ENCODE results near the gene NCK1.
A peak's percentile ranks its signal among the peaks of the same experiment; 100 is the strongest.

Gene NCK1

GRCh38 chr3:136836511-136837156, 25.4 kb upstream of the NCK1 start:
- H3K79me2 ChIP-seq (ENCODE audit: control insufficient read depth, insufficient read depth, low read length, unreplicated experiment), result peaks cover 57% of the 10 kb centered on the region
- no peaks in the 10 kb centered on the region for H3K27me3 ChIP-seq (ENCODE audit: insufficient read depth, low read length)
- H3K4me3 ChIP-seq (ENCODE audit: low read depth, low read length), result no peak overlapping the region

DNA sequence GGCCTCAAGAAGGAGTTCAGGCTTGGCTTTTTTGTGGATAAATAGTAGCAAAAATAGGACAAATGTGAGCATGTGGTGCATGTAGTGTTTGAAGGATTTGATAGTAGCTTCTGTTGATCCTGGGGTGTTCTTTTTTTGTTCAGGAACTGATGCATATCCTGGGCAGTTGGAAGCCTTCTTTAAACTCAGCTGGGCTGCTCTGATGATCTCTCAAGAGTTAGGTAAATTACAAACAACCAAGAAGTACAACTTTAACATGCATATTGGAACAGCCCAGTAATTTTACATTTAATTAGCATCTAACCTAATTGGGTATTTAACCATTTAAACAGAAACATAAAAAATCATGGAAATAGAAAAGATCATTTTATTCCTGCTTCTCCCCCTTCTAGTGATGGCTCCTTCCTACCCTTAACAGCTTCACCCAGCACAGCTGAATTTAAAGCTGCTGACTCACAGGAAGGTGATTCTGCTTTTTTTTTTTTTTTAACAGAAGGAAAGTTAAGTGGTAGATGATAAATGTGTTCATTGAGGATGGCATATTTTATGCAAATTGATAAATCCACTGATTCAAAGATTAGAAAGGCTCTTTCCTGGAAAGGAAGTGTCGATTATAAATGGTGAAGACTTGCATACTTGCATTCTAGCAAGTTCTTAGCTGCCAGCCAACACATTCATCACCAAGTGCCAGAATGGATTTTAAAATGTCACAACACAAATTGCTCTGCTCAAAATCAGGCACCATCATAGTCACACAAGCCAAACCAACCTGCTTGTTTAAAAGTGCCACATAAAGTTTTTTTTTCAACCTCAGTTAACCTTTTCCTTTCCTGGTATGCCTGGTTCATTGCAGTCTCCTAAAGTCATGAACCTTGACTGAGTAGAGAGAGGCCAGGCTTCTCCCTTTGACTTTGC, 23.1 kb upstream of the NCK1 start:
- Histone ChIP-seq H3K79me2 (ENCODE audit: control insufficient read depth, insufficient read depth, low read length, unreplicated experiment) (peaks cover 47% of the 10 kb centered on the region), H3K4me3 (ENCODE audit: low read depth, low read length) (0 out of 2 replicates have a peak overlapping the region, but pooled peaks have one; percentile 1), H3K4me1 (ENCODE audit: control insufficient read depth, insufficient read depth, low read length, unreplicated experiment) (peaks cover 47% of the 10 kb centered on the region), H3K36me3 (ENCODE audit: insufficient read depth, low read length) (no peaks in the 10 kb centered on the region), H3K27ac (ENCODE audit: low read depth, low read length) (peak overlapping the region; percentile 76), H2AFZ (ENCODE audit: low read length, unreplicated experiment) (no peak overlapping the region), H3K27me3 (ENCODE audit: insufficient read depth, low read length) (no peaks in the 10 kb centered on the region)

More at GRCh38 chr3:136836511-136837156, 25.4 kb upstream of the NCK1 start:
- Histone ChIP-seq H3K36me3 (ENCODE audit: insufficient read depth, low read length) (no peaks in the 10 kb centered on the region), H3K27ac (ENCODE audit: low read depth, low read length) (no peak overlapping the region), H3K4me1 (ENCODE audit: control insufficient read depth, insufficient read depth, low read length, unreplicated experiment) (peaks cover 47% of the 10 kb centered on the region), H2AFZ (ENCODE audit: low read length, unreplicated experiment) (no peak overlapping the region)

DNA sequence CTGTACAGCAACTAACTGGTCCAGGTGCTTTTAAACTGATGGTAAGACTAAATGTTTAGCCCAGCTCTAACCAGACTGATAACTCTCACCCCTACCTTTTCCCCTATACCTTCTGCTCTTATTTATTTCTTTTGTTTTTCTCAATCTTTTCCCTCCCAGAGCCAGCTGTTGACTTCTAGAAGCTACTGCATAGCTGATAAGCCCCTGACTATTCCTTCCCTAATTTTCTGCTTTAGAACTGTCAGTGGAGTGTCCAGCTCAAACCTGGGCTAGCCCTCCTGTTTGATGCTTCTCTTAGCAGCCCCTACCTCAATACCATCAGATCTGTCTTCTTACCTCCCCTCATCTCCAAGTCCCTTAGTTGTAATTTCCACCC, 22.5 kb upstream of the NCK1 start:
- H3K79me2 ChIP-seq (ENCODE audit: control insufficient read depth, insufficient read depth, low read length, unreplicated experiment), result peaks cover 41% of the 10 kb centered on the region
- H3K27ac ChIP-seq (ENCODE audit: low read depth, low read length), result peak overlapping the region; percentile 76
- no peak overlapping the region for H3K4me3 ChIP-seq (ENCODE audit: low read depth, low read length)
- no peaks in the 10 kb centered on the region for H3K27me3 ChIP-seq (ENCODE audit: insufficient read depth, low read length)
- H2AFZ ChIP-seq (ENCODE audit: low read length, unreplicated experiment), result no peak overlapping the region
- peaks cover 47% of the 10 kb centered on the region for H3K4me1 ChIP-seq (ENCODE audit: control insufficient read depth, insufficient read depth, low read length, unreplicated experiment)
- no peaks in the 10 kb centered on the region for H3K36me3 ChIP-seq (ENCODE audit: insufficient read depth, low read length)

GRCh38 chr3:136840252-136840651, 21.8 kb upstream of the NCK1 start:
- H3K27ac ChIP-seq (ENCODE audit: low read depth, low read length), result no peak overlapping the region
- H3K27me3 ChIP-seq (ENCODE audit: insufficient read depth, low read length), result no peaks in the 10 kb centered on the region
- H2AFZ ChIP-seq (ENCODE audit: low read length, unreplicated experiment), result no peak overlapping the region
- peaks cover 37% of the 10 kb centered on the region for H3K79me2 ChIP-seq (ENCODE audit: control insufficient read depth, insufficient read depth, low read length, unreplicated experiment)
- peaks cover 41% of the 10 kb centered on the region for H3K4me1 ChIP-seq (ENCODE audit: control insufficient read depth, insufficient read depth, low read length, unreplicated experiment)
- no peaks in the 10 kb centered on the region for H3K36me3 ChIP-seq (ENCODE audit: insufficient read depth, low read length)
- no peak overlapping the region for H3K4me3 ChIP-seq (ENCODE audit: low read depth, low read length)

- peaks cover 22% of the 10 kb centered on the region for H3K79me2 ChIP-seq (ENCODE audit: control insufficient read depth, insufficient read depth, low read length, unreplicated experiment)
- no peaks in the 10 kb centered on the region for H3K36me3 ChIP-seq (ENCODE audit: insufficient read depth, low read length)
- no peak overlapping the region for H3K27ac ChIP-seq (ENCODE audit: low read depth, low read length)
- H3K4me1 ChIP-seq (ENCODE audit: control insufficient read depth, insufficient read depth, low read length, unreplicated experiment), result peaks cover 25% of the 10 kb centered on the region
- H2AFZ ChIP-seq (ENCODE audit: low read length, unreplicated experiment), result no peak overlapping the region
- H3K4me3 ChIP-seq (ENCODE audit: low read depth, low read length), result no peak overlapping the region
- H3K27me3 ChIP-seq (ENCODE audit: insufficient read depth, low read length), result no peaks in the 10 kb centered on the region
These were observed 19.7 kb upstream of the NCK1 start for GRCh38 chr3:136842294-136842693.

- H3K4me3 ChIP-seq (ENCODE audit: low read depth, low read length), result no peak overlapping the region
- peaks cover 6% of the 10 kb centered on the region for H3K4me1 ChIP-seq (ENCODE audit: control insufficient read depth, insufficient read depth, low read length, unreplicated experiment)
- no peak overlapping the region for H3K27ac ChIP-seq (ENCODE audit: low read depth, low read length)
- H3K79me2 ChIP-seq (ENCODE audit: control insufficient read depth, insufficient read depth, low read length, unreplicated experiment), result peaks cover 21% of the 10 kb centered on the region
- no peaks in the 10 kb centered on the region for H3K27me3 ChIP-seq (ENCODE audit: insufficient read depth, low read length)
- no peaks in the 10 kb centered on the region for H3K36me3 ChIP-seq (ENCODE audit: insufficient read depth, low read length)
- H2AFZ ChIP-seq (ENCODE audit: low read length, unreplicated experiment), result no peak overlapping the region
These were observed 17.3 kb upstream of the NCK1 start for GRCh38 chr3:136844724-136845123.

GRCh38 chr3:136852180-136852579, 9.8 kb upstream of the NCK1 start:
- Histone ChIP-seq H2AFZ (ENCODE audit: low read length, unreplicated experiment) (no peak overlapping the region), H3K27ac (ENCODE audit: low read depth, low read length) (no peak overlapping the region), H3K36me3 (ENCODE audit: insufficient read depth, low read length) (0 out of 2 replicates have a peak, but pooled peaks cover 6% of the 10 kb centered on the region), H3K4me3 (ENCODE audit: low read depth, low read length) (no peak overlapping the region), H3K4me1 (ENCODE audit: control insufficient read depth, insufficient read depth, low read length, unreplicated experiment) (no peaks in the 10 kb centered on the region), H3K79me2 (ENCODE audit: control insufficient read depth, insufficient read depth, low read length, unreplicated experiment) (peaks cover 12% of the 10 kb centered on the region), H3K27me3 (ENCODE audit: insufficient read depth, low read length) (no peaks in the 10 kb centered on the region)

GRCh38 chr3:136856665-136857064, 5.3 kb upstream of the NCK1 start:
- no peaks in the 10 kb centered on the region for H3K27me3 ChIP-seq (ENCODE audit: insufficient read depth, low read length)
- no peak overlapping the region for H3K4me3 ChIP-seq (ENCODE audit: low read depth, low read length)
- H3K36me3 ChIP-seq (ENCODE audit: insufficient read depth, low read length), result 0 out of 2 replicates have a peak, but pooled peaks cover 6% of the 10 kb centered on the region
- peaks cover 13% of the 10 kb centered on the region for H3K79me2 ChIP-seq (ENCODE audit: control insufficient read depth, insufficient read depth, low read length, unreplicated experiment)
- peaks cover 8% of the 10 kb centered on the region for H3K4me1 ChIP-seq (ENCODE audit: control insufficient read depth, insufficient read depth, low read length, unreplicated experiment)
- H2AFZ ChIP-seq (ENCODE audit: low read length, unreplicated experiment), result no peak overlapping the region
- no peak overlapping the region for H3K27ac ChIP-seq (ENCODE audit: low read depth, low read length)

DNA sequence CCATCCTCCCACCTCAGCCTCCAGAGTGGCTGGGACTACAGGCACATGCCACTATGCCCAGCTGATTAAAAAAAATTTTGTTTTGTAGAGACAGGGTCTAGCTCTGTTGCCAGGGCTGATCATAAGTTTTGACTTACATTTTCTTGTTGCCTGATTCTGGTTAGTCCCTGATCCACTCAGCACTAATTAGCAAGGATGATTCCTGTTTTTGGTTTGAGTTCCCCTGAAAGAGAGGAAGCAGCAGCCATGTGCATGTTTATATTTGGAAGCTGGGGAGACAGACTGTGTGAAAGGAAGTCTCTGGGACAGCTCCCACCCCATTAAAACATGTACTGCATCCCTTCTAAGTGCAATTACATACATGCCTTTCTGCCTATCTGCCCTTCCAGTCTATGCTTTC, 3.6 kb upstream of the NCK1 start:
- Histone ChIP-seq H3K79me2 (ENCODE audit: control insufficient read depth, insufficient read depth, low read length, unreplicated experiment) (peaks cover 23% of the 10 kb centered on the region), H2AFZ (ENCODE audit: low read length, unreplicated experiment) (no peak overlapping the region), H3K36me3 (ENCODE audit: insufficient read depth, low read length) (0 out of 2 replicates have a peak, but pooled peaks cover 6% of the 10 kb centered on the region), H3K4me3 (ENCODE audit: low read depth, low read length) (no peak overlapping the region), H3K27me3 (ENCODE audit: insufficient read depth, low read length) (no peaks in the 10 kb centered on the region), H3K4me1 (ENCODE audit: control insufficient read depth, insufficient read depth, low read length, unreplicated experiment) (peaks cover 8% of the 10 kb centered on the region), H3K27ac (ENCODE audit: low read depth, low read length) (no peak overlapping the region)

- H2AFZ ChIP-seq (ENCODE audit: low read length, unreplicated experiment), result no peak overlapping the region
- peaks cover 8% of the 10 kb centered on the region for H3K4me1 ChIP-seq (ENCODE audit: control insufficient read depth, insufficient read depth, low read length, unreplicated experiment)
- H3K36me3 ChIP-seq (ENCODE audit: insufficient read depth, low read length), result 0 out of 2 replicates have a peak, but pooled peaks cover under 1% of the 10 kb centered on the region
- H3K79me2 ChIP-seq (ENCODE audit: control insufficient read depth, insufficient read depth, low read length, unreplicated experiment), result peaks cover 35% of the 10 kb centered on the region
- H3K27me3 ChIP-seq (ENCODE audit: insufficient read depth, low read length), result no peaks in the 10 kb centered on the region
- H3K27ac ChIP-seq (ENCODE audit: low read depth, low read length), result no peak overlapping the region
- peak overlapping the region; percentile 99 for H3K4me3 ChIP-seq (ENCODE audit: low read depth, low read length)
These were observed 1.5 kb upstream of the NCK1 start for GRCh38 chr3:136860541-136860940.

All from ACC112 (cell line).